Heart left ventricle (tissue), 16 donors: Measurements from ENCODE around the gene TNFRSF11A. TPM values are rescaled to one million over a fixed set of nuclear protein-coding genes. Genes with fewer than 3 reads are reported as not detected.

Experiments used
- ATAC-seq, 4 donors: fragments of 200-7000 bp; cut with Tn5 transposase; one replicate each; pipeline ENCODE4 v1.9.1; 2020 to 2022; ENCODE audit warnings: moderate library complexity in 4 of 4, mild to moderate bottlenecking in 3 of 4, moderate number of reproducible peaks in 1 of 4
- DNase-seq, 5 donors: peaks; one replicate each; pipeline ENCODE4 v3.0.0-alpha.2; 2020
- H3K27ac ChIP-seq, 12 donors: fragments of 200-600 bp; sonication (generic) in 4 of 12; one replicate each; pipeline versions ENCODE4 v1.5.0 to v1.8.0; 2016 to 2022; ENCODE audit warnings: mild to moderate bottlenecking in 2 of 12
- H3K27me3 ChIP-seq, 9 donors: fragments of 200-600 bp; sonication (generic) in 2 of 9; one replicate each; pipeline versions ENCODE4 v1.5.1 to v1.8.0; 2016 to 2022; ENCODE audit warnings: mild to moderate bottlenecking in 3 of 9
- H3K36me3 ChIP-seq, 9 donors: fragments of 200-600 bp; sonication (generic) in 2 of 9; one replicate each; pipeline versions ENCODE4 v1.5.0 to v1.8.0; 2018 to 2022; ENCODE audit warnings: mild to moderate bottlenecking in 2 of 9
- H3K4me1 ChIP-seq, 12 donors: fragments of 200-600 bp; sonication (generic) in 4 of 12; one replicate each; pipeline versions ENCODE4 v1.5.0 to v1.8.0; 2016 to 2022; ENCODE audit warnings: mild to moderate bottlenecking in 3 of 12
- H3K4me3 ChIP-seq, 12 donors: fragments of 200-600 bp; sonication (generic) in 4 of 12; one replicate each; pipeline versions ENCODE4 v1.5.0 to v1.8.0; 2017 to 2022; ENCODE audit warnings: mild to moderate bottlenecking in 9 of 12, moderate library complexity in 4 of 12
- H3K9me3 ChIP-seq, 12 donors: fragments of 200-600 bp; sonication (generic) in 4 of 12; one replicate each; pipeline versions ENCODE4 v1.5.0 to v1.8.0; 2016 to 2022; ENCODE audit warnings: mild to moderate bottlenecking in 1 of 12
- POLR2A ChIP-seq, 2 donors: fragments of 450-650 bp; IDR thresholded peaks; one replicate each; pipeline ENCODE4 v1.6.1; 2017; ENCODE audit warnings: antibody characterized with exemption in 2 of 2, mild to moderate bottlenecking in 2 of 2, moderate library complexity in 2 of 2
- WGBS, 4 donors: extraction: QIAGEN DNeasy Blood & Tissue Kit in 2 of 4; methylation state at CpG; one replicate each; pipeline versions ENCODE4 v1.1.5 to v1.1.7; 2013 to 2018; 5-methylcytosine and 5-hydroxymethylcytosine counted together
- intact Hi-C, 10 donors: fragments of 100-400 bp; cut with DNase I; formaldehyde crosslinking; loops; one replicate each; pipeline versions ENCODE4 v1.11.1 to v1.14.2; 2022
- polyA plus RNA-seq, 2 donors: library from polyadenylated mRNA; stranded (reverse); fragments of 200-250 nt; gene quantifications; one replicate each; pipeline ENCODE4 v1.2.3, GENCODE V29; 2013
- total RNA-seq, 9 donors: library from RNA; depleted of rRNA in 2 of 9; stranded (reverse); fragments of >200 nt in 2 of 9; fragmentation: NEBNext Ultra II Directional in 3 of 9; extraction: Animal tissue kit (Norgen Biotek cat#: 25700) in 3 of 9; gene quantifications; one replicate each; pipeline versions ENCODE4 v1.1.0 to v1.2.4, GENCODE V29; 2016 to 2023
- TF ChIP-seq, protein P1 (sequence below), 12 donors: fragments of 200-600 bp; sonication (generic) in 4 of 12; IDR thresholded peaks; one replicate each; pipeline versions ENCODE4 v1.5.0 to v1.8.0; 2018 to 2022; ENCODE audit warnings: antibody characterized with exemption in 12 of 12, mild to moderate bottlenecking in 5 of 12
- donor health status: ischemic (EF 13 %, LVEDD 7.1; RV severe dilation, severe dysfunction).
- donor health status: healthy with polysubstance abuse.
- donor health status: DM: no; HTN: yes; CAD: no.
- donor health status: DM: no; HTN: no; CAD: no.
- donor health status: ischemic (EF 25% LVEDD 6.9; RV normal size, moderate dysfunction).
- donor health status: ischemic (EF 25% LVEDD 5.7; RV mildly dilated, moderate dysfunction).
- donor health status: healthy.
- donor health status: DM: yes; HTN: yes; CAD: no.
- donor health status: ischemic (EF 35%, LVEDD 5.7; RV mildly dilated, moderate dysfunction).
- donor health status: nonischemic (EF 11% LVEDD 7.7; RV severe dilation, severe dysfunction).
- donor health status: DM: yes; HTN: yes; CAD: no.
- donor health status: PGD.
- donor health status: ischemic (EF 29% LVEDD 5.4; RV normal size, mild dysfunction).
- donor health status: nonischemic (EF 23%, LVEDD 6.1; RV moderate dilation, normal function).

TNFRSF11A gene
- total and polyA plus RNA-seq, 11 donors: 0.16 to 5.0 (median 1.4) TPM

DNA sequence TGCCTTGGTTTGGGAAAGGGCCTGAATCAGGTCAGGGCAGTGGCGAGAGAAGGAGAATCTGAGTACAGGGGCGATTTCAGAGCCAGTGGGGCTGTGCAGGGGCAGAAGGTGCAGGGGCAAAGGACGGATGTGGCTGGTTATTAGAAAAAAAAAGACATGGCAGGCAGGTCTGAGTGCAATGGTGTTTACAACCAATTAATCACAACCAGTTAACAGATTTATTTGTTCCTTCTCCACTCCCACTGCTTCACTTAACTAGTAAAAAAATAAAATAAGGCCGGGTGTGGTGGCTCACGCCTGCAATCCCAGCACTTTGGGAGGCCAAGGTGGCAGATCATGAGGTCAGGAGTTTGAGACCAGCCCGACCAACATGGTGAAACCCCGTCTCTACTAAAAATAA lies 5.5 kb downstream of the TNFRSF11A start:
- TF ChIP-seq, protein P1, sequence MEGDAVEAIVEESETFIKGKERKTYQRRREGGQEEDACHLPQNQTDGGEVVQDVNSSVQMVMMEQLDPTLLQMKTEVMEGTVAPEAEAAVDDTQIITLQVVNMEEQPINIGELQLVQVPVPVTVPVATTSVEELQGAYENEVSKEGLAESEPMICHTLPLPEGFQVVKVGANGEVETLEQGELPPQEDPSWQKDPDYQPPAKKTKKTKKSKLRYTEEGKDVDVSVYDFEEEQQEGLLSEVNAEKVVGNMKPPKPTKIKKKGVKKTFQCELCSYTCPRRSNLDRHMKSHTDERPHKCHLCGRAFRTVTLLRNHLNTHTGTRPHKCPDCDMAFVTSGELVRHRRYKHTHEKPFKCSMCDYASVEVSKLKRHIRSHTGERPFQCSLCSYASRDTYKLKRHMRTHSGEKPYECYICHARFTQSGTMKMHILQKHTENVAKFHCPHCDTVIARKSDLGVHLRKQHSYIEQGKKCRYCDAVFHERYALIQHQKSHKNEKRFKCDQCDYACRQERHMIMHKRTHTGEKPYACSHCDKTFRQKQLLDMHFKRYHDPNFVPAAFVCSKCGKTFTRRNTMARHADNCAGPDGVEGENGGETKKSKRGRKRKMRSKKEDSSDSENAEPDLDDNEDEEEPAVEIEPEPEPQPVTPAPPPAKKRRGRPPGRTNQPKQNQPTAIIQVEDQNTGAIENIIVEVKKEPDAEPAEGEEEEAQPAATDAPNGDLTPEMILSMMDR (IDR thresholded peaks at IDR 0.05): no peak
- no peak for TF ChIP-seq POLR2A (IDR thresholded peaks at IDR 0.05)
- WGBS, 4 donors: 91 to 96% (median 95%) methylated on average over 7 of the region's 7 CpGs
- H3K27ac ChIP-seq: no peak overlapping the region
- ATAC-seq: no peak
- H3K27me3 ChIP-seq: peaks cover 12 to 81% (median 36%) of the 10 kb centered on the region in 9 donors
- H3K9me3 ChIP-seq: no peaks in the 10 kb centered on the region
- no peaks in the 10 kb centered on the region for H3K36me3 ChIP-seq
- no peak for DNase-seq
- peaks cover 1 to 63% (median 25%) of the 10 kb centered on the region in 12 donors for H3K4me1 ChIP-seq
- H3K4me3 ChIP-seq: no peak overlapping the region
- intact Hi-C loops: loop anchor here in 2 of 10 donors (10.0 kb wide), 2 partner anchors 254 to 384 kb away; partner anchors contain the start of gene PHLPP1 (in 1 of the 2)

GRCh38 chr18:62331581-62332356 lies 6.7 kb downstream of the TNFRSF11A start:
- intact Hi-C loops: loop anchor here in 2 of 10 donors (10.0 kb wide), 2 partner anchors 253 to 383 kb away; partner anchors contain the start of gene PHLPP1 (in 1 of the 2)

GRCh38 chr18:62332431-62332830 lies 7.3 kb downstream of the TNFRSF11A start:
- 71 to 79% (median 76%) methylated on average over 3 of the region's 3 CpGs for WGBS, 4 donors
- ATAC-seq (no peak), DNase-seq (no peak)
- intact Hi-C loops: loop anchor here in 2 of 10 donors (10.0 kb wide), 2 partner anchors 252 to 382 kb away; partner anchors contain the start of gene PHLPP1 (in 1 of the 2)
- Histone ChIP-seq H3K4me1 (peaks cover 0 to 46% (median 15%) of the 10 kb centered on the region in 12 donors), H3K27me3 (peaks cover 0 to 76% (median 18%) of the 10 kb centered on the region in 9 donors), H3K4me3 (no peak overlapping the region), H3K36me3 (no peaks in the 10 kb centered on the region), H3K9me3 (no peaks in the 10 kb centered on the region), H3K27ac (peak overlapping the region in 1 of 12 donors; percentile 50)
- TF ChIP-seq, protein P1 (IDR thresholded peaks at IDR 0.05): no peak
- TF ChIP-seq POLR2A (IDR thresholded peaks at IDR 0.05): no peak

More at GRCh38 chr18:62331581-62332356, 6.7 kb downstream of the TNFRSF11A start:
- no peaks in the 10 kb centered on the region for H3K36me3 ChIP-seq
- H3K27me3 ChIP-seq: peaks cover 2 to 76% (median 24%) of the 10 kb centered on the region in 9 donors
- no peaks in the 10 kb centered on the region for H3K9me3 ChIP-seq
- DNase-seq: peak; percentile 31 to 73 (median 52)
- 66 to 76% (median 67%) methylated on average over 8 of the region's 8 CpGs for WGBS, 4 donors
- H3K27ac ChIP-seq: peak overlapping the region in 2 of 12 donors; percentile 30 to 50
- peaks cover 0 to 52% (median 15%) of the 10 kb centered on the region in 12 donors for H3K4me1 ChIP-seq
- ATAC-seq: peak in 3 of 4 donors; percentile 14 to 40 (median 30)
- H3K4me3 ChIP-seq: no peak overlapping the region
- TF ChIP-seq, protein P1 (IDR thresholded peaks at IDR 0.05): no peak
- TF ChIP-seq POLR2A (IDR thresholded peaks at IDR 0.05): no peak
